Fibroblast of lung (primary cell): Measurements from ENCODE around the gene MLN. TPM values are rescaled to one million over a fixed set of nuclear protein-coding genes. Genes with fewer than 3 reads are reported as not detected.

Experiments
- DNase-seq, 2 donors: peaks; one replicate each; pipeline versions ENCODE4 v3.0.0 to v3.0.0-alpha.2; 2010; ENCODE audit warnings: low read depth in 2 of 2
- H2AFZ ChIP-seq: 2 replicates; pipeline ENCODE4 v1.5.1; 2012; ENCODE audit warnings: low read length, control low read depth, inconsistent platforms
- H3K27ac ChIP-seq: 2 replicates; pipeline ENCODE4 v1.5.1; 2011; ENCODE audit warnings: low read length, control low read depth; ENCODE audit not compliant: insufficient read depth
- H3K27me3 ChIP-seq: 2 replicates; pipeline ENCODE4 v1.5.1; 2011; ENCODE audit warnings: mild to moderate bottlenecking, low read length; ENCODE audit not compliant: control insufficient read depth, insufficient read depth
- H3K36me3 ChIP-seq: 2 replicates; pipeline ENCODE4 v1.5.1; 2011; ENCODE audit warnings: low read length; ENCODE audit not compliant: control insufficient read depth, insufficient read depth
- H3K4me1 ChIP-seq: 2 replicates; pipeline ENCODE4 v1.5.1; 2011; ENCODE audit warnings: low read length; ENCODE audit not compliant: control insufficient read depth, insufficient read depth; ENCODE audit errors: extremely low read depth
- H3K4me2 ChIP-seq: 2 replicates; pipeline ENCODE4 v1.5.1; 2011; ENCODE audit warnings: low read length, control low read depth; ENCODE audit not compliant: insufficient read depth; ENCODE audit errors: extremely low read depth
- H3K4me3 ChIP-seq, 4 experiments: fragments of 200-600 bp in 1 of 4; sonication (generic) in 1 of 4; replicated peaks in 1 of 4; 2 replicates each; pipeline ENCODE4 v1.5.1; 2011 to 2016; ENCODE audit warnings: low read length in 4 of 4, low read depth in 3 of 4, mild to moderate bottlenecking in 3 of 4, control low read depth in 2 of 4, inconsistent platforms in 1 of 4, mixed read lengths in 1 of 4; ENCODE audit not compliant: insufficient read depth in 1 of 4; ENCODE audit errors: control extremely low read depth in 1 of 4
- H3K79me2 ChIP-seq: 2 replicates; pipeline ENCODE4 v1.5.1; 2012; ENCODE audit warnings: mild to moderate bottlenecking, low read length, inconsistent platforms; ENCODE audit not compliant: control insufficient read depth, insufficient read depth
- H3K9ac ChIP-seq: 2 replicates; pipeline ENCODE4 v1.5.1; 2011; ENCODE audit warnings: mild to moderate bottlenecking, low read length, control low read depth; ENCODE audit not compliant: insufficient read depth
- H3K9me3 ChIP-seq: 2 replicates; pipeline ENCODE4 v1.5.1; 2012; ENCODE audit warnings: low read depth, low read length; ENCODE audit not compliant: control insufficient read depth, insufficient read depth
- H4K20me1 ChIP-seq: 2 replicates; pipeline ENCODE4 v1.5.1; 2011; ENCODE audit warnings: low read length; ENCODE audit not compliant: control insufficient read depth, insufficient read depth; ENCODE audit errors: extremely low read depth
- EZH2 ChIP-seq: IDR thresholded peaks from 2 replicates; pipeline ENCODE4 v1.5.1; 2012; ENCODE audit warnings: low read length, control low read depth, mild to moderate bottlenecking; ENCODE audit errors: missing control alignments
- polyA minus RNA-seq: library from RNA; depleted of rRNA, polyadenylated mRNA; stranded (reverse); fragments of >200 nt; gene quantifications from 2 replicates; pipeline ENCODE4 v1.2.3, GENCODE V29; 2011; ENCODE audit warnings: low replicate concordance
- polyA plus RNA-seq, 2 donors: library from polyadenylated mRNA; depleted of rRNA in 1 of 2; stranded (reverse) in 1 of 2; unstranded in 1 of 2; fragments of >200 nt; gene quantifications; 2 replicates each; pipeline ENCODE4 v1.2.1, GENCODE V29; 2011 to 2012; ENCODE audit warnings: missing spikeins in 1 of 2
- total RNA-seq: library from RNA; depleted of rRNA; stranded (reverse); fragments of >200 nt; gene quantifications from 2 replicates; pipeline ENCODE4 v1.2.1, GENCODE V29; 2014
- TF ChIP-seq, protein P1 (sequence below), 2 donors: IDR thresholded peaks in 1 of 2; conservative IDR thresholded peaks in 1 of 2; 1 replicate in 1 of 2; 2 replicates in 1 of 2; pipeline ENCODE4 v1.5.1; 2011 to 2012; ENCODE audit warnings: low read length in 2 of 2, control low read depth in 1 of 2, inconsistent platforms in 1 of 2, low read depth in 1 of 2, mild to moderate bottlenecking in 1 of 2

The MLN gene, protein sequence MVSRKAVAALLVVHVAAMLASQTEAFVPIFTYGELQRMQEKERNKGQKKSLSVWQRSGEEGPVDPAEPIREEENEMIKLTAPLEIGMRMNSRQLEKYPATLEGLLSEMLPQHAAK
- not detected in 2 replicates for total RNA-seq
- not detected in 2 replicates for polyA plus RNA-seq
- polyA plus RNA-seq (2012): not detected in 2 replicates
- polyA minus RNA-seq: not detected in 2 replicates

DNA sequence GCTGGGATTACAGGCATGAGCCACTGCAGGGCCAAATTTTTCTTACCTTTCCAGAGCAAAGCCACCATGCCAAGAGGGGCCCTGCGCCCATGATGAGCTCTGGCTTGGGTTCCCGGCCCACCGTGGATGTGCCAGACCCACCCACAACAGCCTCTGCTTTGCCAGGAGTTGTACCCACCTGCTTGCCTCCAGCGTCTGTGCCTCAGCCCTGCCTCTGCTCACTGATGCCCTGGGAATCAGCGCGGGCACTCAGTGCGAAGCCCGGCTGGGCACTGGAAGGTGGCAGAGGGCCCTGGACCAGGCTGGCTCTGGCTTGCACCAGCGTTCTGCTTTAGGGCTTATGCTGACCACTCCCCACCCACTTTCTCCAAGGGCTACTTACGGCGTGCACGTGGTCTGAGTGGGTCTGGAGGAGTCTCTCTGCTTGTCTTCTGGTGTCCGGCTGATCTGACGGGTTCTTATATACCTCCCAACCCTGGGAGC is at the start of gene MLN:
MLN (minus strand) TSS at position 433 of the 483 bp plus-strand sequence. CDS start 2,840 bp downstream, outside the sequence.
- no peaks in the 10 kb centered on the region for H3K79me2 ChIP-seq
- H4K20me1 ChIP-seq: no peaks in the 10 kb centered on the region
- H3K27me3 ChIP-seq: peaks cover 28% of the 10 kb centered on the region
- no peak within 1 kb of the TSS for H3K9ac ChIP-seq
- no peak within 1 kb of the TSS for H3K4me2 ChIP-seq
- no peak for DNase-seq
- no peak within 1 kb of the TSS for H3K27ac ChIP-seq
- no peak within 1 kb of the TSS for H3K4me3 ChIP-seq
- no peaks in the 10 kb centered on the region for H3K36me3 ChIP-seq
- H3K4me1 ChIP-seq: no peaks in the 10 kb centered on the region
- H3K9me3 ChIP-seq: no peaks in the 10 kb centered on the region
- no peak within 1 kb of the TSS for H2AFZ ChIP-seq
- TF ChIP-seq, protein P1, sequence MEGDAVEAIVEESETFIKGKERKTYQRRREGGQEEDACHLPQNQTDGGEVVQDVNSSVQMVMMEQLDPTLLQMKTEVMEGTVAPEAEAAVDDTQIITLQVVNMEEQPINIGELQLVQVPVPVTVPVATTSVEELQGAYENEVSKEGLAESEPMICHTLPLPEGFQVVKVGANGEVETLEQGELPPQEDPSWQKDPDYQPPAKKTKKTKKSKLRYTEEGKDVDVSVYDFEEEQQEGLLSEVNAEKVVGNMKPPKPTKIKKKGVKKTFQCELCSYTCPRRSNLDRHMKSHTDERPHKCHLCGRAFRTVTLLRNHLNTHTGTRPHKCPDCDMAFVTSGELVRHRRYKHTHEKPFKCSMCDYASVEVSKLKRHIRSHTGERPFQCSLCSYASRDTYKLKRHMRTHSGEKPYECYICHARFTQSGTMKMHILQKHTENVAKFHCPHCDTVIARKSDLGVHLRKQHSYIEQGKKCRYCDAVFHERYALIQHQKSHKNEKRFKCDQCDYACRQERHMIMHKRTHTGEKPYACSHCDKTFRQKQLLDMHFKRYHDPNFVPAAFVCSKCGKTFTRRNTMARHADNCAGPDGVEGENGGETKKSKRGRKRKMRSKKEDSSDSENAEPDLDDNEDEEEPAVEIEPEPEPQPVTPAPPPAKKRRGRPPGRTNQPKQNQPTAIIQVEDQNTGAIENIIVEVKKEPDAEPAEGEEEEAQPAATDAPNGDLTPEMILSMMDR (conservative IDR thresholded peaks at IDR 0.05 in 1 of 2, IDR thresholded peaks at IDR 0.05 in 1 of 2; ENCODE audit: low read depth in 1 of 2, low read length in 2 of 2): no peak
- no peak for TF ChIP-seq EZH2

DNA sequence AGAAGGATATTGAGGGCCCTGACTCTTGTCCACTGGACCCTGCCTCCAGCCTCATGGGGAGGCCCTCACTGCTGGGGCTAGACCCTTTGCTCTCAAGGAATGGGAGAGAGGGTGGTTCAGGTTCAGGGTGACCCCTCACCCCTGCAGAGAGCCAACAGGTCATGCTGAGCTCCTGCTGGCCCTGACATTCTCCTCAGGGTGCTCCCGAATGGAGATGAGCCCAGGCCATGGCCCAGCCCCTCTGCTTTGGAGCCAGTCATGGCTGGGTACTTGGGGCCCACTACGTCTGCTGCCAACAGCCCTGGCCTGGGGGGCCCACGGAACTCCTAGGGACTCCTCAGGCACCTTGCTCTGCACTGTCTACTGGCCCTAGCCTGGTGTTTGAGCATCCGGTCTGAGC is 49.2 kb upstream of the MLN start:
- Histone ChIP-seq H3K4me3 (no peak overlapping the region), H4K20me1 (no peaks in the 10 kb centered on the region), H3K27ac (no peak overlapping the region), H3K27me3 (no peaks in the 10 kb centered on the region), H3K9ac (no peak overlapping the region), H3K36me3 (no peaks in the 10 kb centered on the region), H3K4me2 (no peak overlapping the region), H2AFZ (no peak overlapping the region), H3K4me1 (no peaks in the 10 kb centered on the region), H3K9me3 (no peaks in the 10 kb centered on the region), H3K79me2 (no peaks in the 10 kb centered on the region)
- no peak for TF ChIP-seq EZH2
- TF ChIP-seq, protein P1 (conservative IDR thresholded peaks at IDR 0.05 in 1 of 2, IDR thresholded peaks at IDR 0.05 in 1 of 2; ENCODE audit: low read depth in 1 of 2, low read length in 2 of 2): no peak
- no peak for DNase-seq

DNA sequence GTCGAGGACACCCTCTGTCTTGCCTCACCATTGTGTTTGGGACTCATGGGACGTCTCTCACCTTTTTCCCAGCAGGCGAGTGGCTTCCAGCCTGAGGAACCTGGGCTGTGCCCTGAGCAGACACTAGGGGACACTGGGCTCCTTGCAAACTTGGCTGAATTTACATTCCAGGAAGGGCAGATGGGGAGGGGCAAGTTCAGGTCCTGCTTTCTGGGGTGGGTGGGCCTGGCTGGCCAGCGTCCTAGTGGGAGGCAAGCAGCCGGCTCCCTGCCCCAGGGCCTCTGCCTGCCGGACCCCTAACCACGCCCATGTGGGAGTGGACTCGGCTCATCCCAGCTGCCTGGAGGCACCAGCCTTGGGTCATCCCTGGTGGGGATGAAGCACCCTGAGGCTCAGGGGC is 48.2 kb upstream of the MLN start:
- Histone ChIP-seq H3K4me1 (no peaks in the 10 kb centered on the region), H3K9me3 (no peaks in the 10 kb centered on the region), H3K36me3 (no peaks in the 10 kb centered on the region), H3K9ac (no peak overlapping the region), H3K27ac (no peak overlapping the region), H3K79me2 (no peaks in the 10 kb centered on the region), H3K27me3 (no peaks in the 10 kb centered on the region), H3K4me2 (no peak overlapping the region), H2AFZ (no peak overlapping the region), H3K4me3 (no peak overlapping the region), H4K20me1 (no peaks in the 10 kb centered on the region)
- no peak for DNase-seq
- no peak for TF ChIP-seq EZH2
- TF ChIP-seq, protein P1 (conservative IDR thresholded peaks at IDR 0.05 in 1 of 2, IDR thresholded peaks at IDR 0.05 in 1 of 2; ENCODE audit: low read depth in 1 of 2, low read length in 2 of 2): peak; percentile 38 to 40
